ENCODE data around the gene C12orf57.

The C12orf57 gene

GRCh38 chr12:6950811-6951540 is 7.2 kb downstream of the C12orf57 start, which contains the start of gene PTPN6:
Gene PTPN6 (plus strand): TSS chr12:6951356. CDS start chr12:6951513, 157 bp downstream.
- no peak within 1 kb of the TSS for H3K4me3 ChIP-seq (ENCODE audit: low read depth, low read length)
- DNase-seq (ENCODE audit: low read depth) = no peak

- no peak overlapping the region for H3K4me3 ChIP-seq (ENCODE audit: low read depth, low read length)
- DNase-seq (ENCODE audit: low read depth) = no peak
Observed at GRCh38 chr12:6951551-6952120, 7.8 kb downstream of the C12orf57 start.

GRCh38 chr12:6952121-6952862 is 8.5 kb downstream of the C12orf57 start:
- no peak overlapping the region for H3K4me3 ChIP-seq (ENCODE audit: low read depth, low read length)
- DNase-seq (ENCODE audit: low read depth) = no peak

GRCh38 chr12:6952863-6953441 is 9.1 kb downstream of the C12orf57 start:
- DNase-seq (ENCODE audit: low read depth) = no peak
- no peak overlapping the region for H3K4me3 ChIP-seq (ENCODE audit: low read depth, low read length)

GRCh38 chr12:6953442-6954315 is 9.9 kb downstream of the C12orf57 start:
- DNase-seq (ENCODE audit: low read depth) = no peak
- no peak overlapping the region for H3K4me3 ChIP-seq (ENCODE audit: low read depth, low read length)

- DNase-seq (ENCODE audit: low read depth) = no peak
- H3K4me3 ChIP-seq (ENCODE audit: low read depth, low read length) = no peak overlapping the region
Observed at GRCh38 chr12:6954316-6955107, 10.7 kb downstream of the C12orf57 start.

GRCh38 chr12:6955108-6956020 is 11.5 kb downstream of the C12orf57 start:
- DNase-seq (ENCODE audit: low read depth) = no peak
- H3K4me3 ChIP-seq (ENCODE audit: low read depth, low read length) = no peak overlapping the region

- no peak for DNase-seq (ENCODE audit: low read depth)
- H3K4me3 ChIP-seq (ENCODE audit: low read depth, low read length) = no peak overlapping the region
Observed at GRCh38 chr12:6956021-6956727, 12.4 kb downstream of the C12orf57 start.

GRCh38 chr12:6957151-6957701 is 13.4 kb downstream of the C12orf57 start:
- H3K4me3 ChIP-seq (ENCODE audit: low read depth, low read length) = no peak overlapping the region
- no peak for DNase-seq (ENCODE audit: low read depth)

GRCh38 chr12:6957741-6958608 is 14.2 kb downstream of the C12orf57 start:
- H3K4me3 ChIP-seq (ENCODE audit: low read depth, low read length) = no peak overlapping the region
- DNase-seq (ENCODE audit: low read depth) = no peak

GRCh38 chr12:6958609-6959057 is 14.8 kb downstream of the C12orf57 start:
- H3K4me3 ChIP-seq (ENCODE audit: low read depth, low read length) = no peak overlapping the region
- DNase-seq (ENCODE audit: low read depth) = no peak

GRCh38 chr12:6959058-6959804 is 15.4 kb downstream of the C12orf57 start:
- H3K4me3 ChIP-seq (ENCODE audit: low read depth, low read length) = no peak overlapping the region
- DNase-seq (ENCODE audit: low read depth) = no peak

GRCh38 chr12:6959805-6960592 is 16.2 kb downstream of the C12orf57 start:
- H3K4me3 ChIP-seq (ENCODE audit: low read depth, low read length) = no peak overlapping the region
- no peak for DNase-seq (ENCODE audit: low read depth)

GRCh38 chr12:6960593-6961277 is 16.9 kb downstream of the C12orf57 start:
- no peak for DNase-seq (ENCODE audit: low read depth)
- no peak overlapping the region for H3K4me3 ChIP-seq (ENCODE audit: low read depth, low read length)

Measured in skeletal muscle cell (primary cell).